ENCODE results near the gene AGFG2. TPM values are rescaled to one million over a fixed set of nuclear protein-coding genes. Genes with fewer than 3 reads are reported as not detected.
A peak's percentile ranks its signal among the peaks of the same experiment; 100 is the strongest.

AGFG2 gene
- total and polyA plus RNA-seq, 2 of the 4 experiments (the other 2 are of a cell fraction), result 3.0 to 10.0 TPM

GRCh38 chr7:100538654-100539435 lies at the start of gene AGFG2 (continued):
- 0 out of 2 replicates have a peak, but pooled peaks have one; percentile 12 for TF ChIP-seq RAD21 (IDR thresholded peaks at IDR 0.05; ENCODE audit: low read length)
- TF ChIP-seq RCOR1 (IDR thresholded peaks at IDR 0.05; ENCODE audit: insufficient replicate concordance, low read length), result no peak
- TF ChIP-seq MAFK (IDR thresholded peaks at IDR 0.05; ENCODE audit: low read depth, low read length), result no peak
- peak; percentile 16; the same call in 1 of the 2 replicates for TF ChIP-seq FOS (IDR thresholded peaks at IDR 0.05; ENCODE audit: low read depth, low read length)

DNA sequence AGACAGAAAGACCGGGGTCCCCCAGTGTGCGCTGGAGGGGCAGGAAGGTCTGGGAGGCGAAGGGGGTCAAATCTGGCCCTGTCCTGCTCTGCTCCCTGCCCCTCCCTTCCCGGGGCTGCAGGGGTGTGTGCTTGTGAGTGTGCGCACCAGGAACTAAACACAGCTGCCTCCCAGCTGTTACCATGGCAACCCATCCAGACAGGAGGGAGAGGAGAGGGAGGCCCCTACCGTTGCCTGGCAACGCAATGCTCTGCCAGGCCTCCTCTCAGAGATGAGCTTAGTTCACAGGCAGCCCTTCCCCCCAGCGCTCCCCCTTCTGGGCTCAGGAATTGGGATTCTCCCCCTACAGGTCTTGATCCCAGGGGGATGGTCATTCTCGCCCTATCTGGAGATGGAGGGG lies 49.2 kb upstream of the AGFG2 start:
- no peaks in the 10 kb centered on the region for H3K36me3 ChIP-seq (ENCODE audit: control insufficient read depth, insufficient read depth, low read length)
- ATAC-seq (ENCODE audit: low read depth) (peak; percentile 95), DNase-seq (peak; percentile 96)
- in situ Hi-C loops (cut with MboI; ENCODE audit: low sequenced_read_pairs) (no loop called here), intact Hi-C loops (cut with micrococcal nuclease) (loop anchor here (5.0 kb wide), 1 partner anchor 57 kb away; no protein-coding TSS in a partner anchor), dilution Hi-C loops (cut with HindIII; ENCODE audit: low sequenced_read_pairs, unreplicated experiment) (no loop called here)
- H3K23ac ChIP-seq (ENCODE audit: low read depth, low read length), result no peak overlapping the region
- H2BK15ac ChIP-seq (ENCODE audit: low read depth, low read length), result no peak overlapping the region
- no peak overlapping the region for H3K27ac ChIP-seq (ENCODE audit: insufficient read depth, low read length)
- H3K14ac ChIP-seq (replicated peaks; ENCODE audit: low read depth, low read length), result no peak overlapping the region
- TF ChIP-seq MAZ (IDR thresholded peaks at IDR 0.05; ENCODE audit: borderline replicate concordance, low read depth, low read length) (peak; percentile 93), RFX5 (IDR thresholded peaks at IDR 0.05; ENCODE audit: low read depth, low read length) (peak; percentile 53; the same call in 1 of the 2 replicates), POLR2A (IDR thresholded peaks at IDR 0.05; ENCODE audit: low read depth, low read length) (no peak), FOS (IDR thresholded peaks at IDR 0.05; ENCODE audit: low read depth, low read length) (no peak), BHLHE40 (IDR thresholded peaks at IDR 0.05; ENCODE audit: low read depth, low read length) (no peak), MXI1 (IDR thresholded peaks at IDR 0.05; ENCODE audit: borderline replicate concordance, low read depth, low read length) (0 out of 2 replicates have a peak, but pooled peaks have one; percentile 29)
- TF ChIP-seq, protein P1, sequence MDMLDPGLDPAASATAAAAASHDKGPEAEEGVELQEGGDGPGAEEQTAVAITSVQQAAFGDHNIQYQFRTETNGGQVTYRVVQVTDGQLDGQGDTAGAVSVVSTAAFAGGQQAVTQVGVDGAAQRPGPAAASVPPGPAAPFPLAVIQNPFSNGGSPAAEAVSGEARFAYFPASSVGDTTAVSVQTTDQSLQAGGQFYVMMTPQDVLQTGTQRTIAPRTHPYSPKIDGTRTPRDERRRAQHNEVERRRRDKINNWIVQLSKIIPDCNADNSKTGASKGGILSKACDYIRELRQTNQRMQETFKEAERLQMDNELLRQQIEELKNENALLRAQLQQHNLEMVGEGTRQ (IDR thresholded peaks at IDR 0.05; ENCODE audit: low read depth, low read length), result no peak
- TF ChIP-seq, protein P2, sequence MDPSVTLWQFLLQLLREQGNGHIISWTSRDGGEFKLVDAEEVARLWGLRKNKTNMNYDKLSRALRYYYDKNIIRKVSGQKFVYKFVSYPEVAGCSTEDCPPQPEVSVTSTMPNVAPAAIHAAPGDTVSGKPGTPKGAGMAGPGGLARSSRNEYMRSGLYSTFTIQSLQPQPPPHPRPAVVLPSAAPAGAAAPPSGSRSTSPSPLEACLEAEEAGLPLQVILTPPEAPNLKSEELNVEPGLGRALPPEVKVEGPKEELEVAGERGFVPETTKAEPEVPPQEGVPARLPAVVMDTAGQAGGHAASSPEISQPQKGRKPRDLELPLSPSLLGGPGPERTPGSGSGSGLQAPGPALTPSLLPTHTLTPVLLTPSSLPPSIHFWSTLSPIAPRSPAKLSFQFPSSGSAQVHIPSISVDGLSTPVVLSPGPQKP (IDR thresholded peaks at IDR 0.05; ENCODE audit: borderline replicate concordance, low read depth, low read length), result no peak
- no peaks in the 10 kb centered on the region; the same call in 1 of the 2 replicates for H3K4me1 ChIP-seq (ENCODE audit: control insufficient read depth, insufficient read depth, low read length)
- H3K18ac ChIP-seq (ENCODE audit: low read depth, low read length), result no peak overlapping the region
- H3K4me3 ChIP-seq (ENCODE audit: insufficient read depth, low read depth, low read length), result no peak overlapping the region
- whole genome bisulfite sequencing, 2 experiments (ENCODE audit: extremely low coverage in 2 of 2, insufficient read length in 1 of 2), result no CpG with 5 or more reads among the region's 9 CpGs
- H3K9me1 ChIP-seq (ENCODE audit: insufficient read depth, low read length), result no peaks in the 10 kb centered on the region
- no peak overlapping the region for H2AK5ac ChIP-seq (ENCODE audit: low read depth, low read length)
- H4K20me1 ChIP-seq (ENCODE audit: insufficient read depth, low read length), result 0 out of 2 replicates have a peak, but pooled peaks cover 3% of the 10 kb centered on the region
- H4K8ac ChIP-seq (ENCODE audit: low read depth in 2 of 2, low read length in 2 of 2), result no peak overlapping the region
- no peaks in the 10 kb centered on the region for H3K79me1 ChIP-seq (ENCODE audit: low read depth in 1 of 2, low read length in 2 of 2)
- no peak overlapping the region for H4K91ac ChIP-seq (ENCODE audit: insufficient read depth, low read depth, low read length)
- BruUV-seq (replicated peaks), result no TSS peak
- no peak overlapping the region for H3K56ac ChIP-seq (ENCODE audit: extremely low read depth, insufficient read depth, low read length)
- CTCF ChIA-PET, result interaction anchor here (0.6 kb wide), 1 partner anchor 52 kb away, joined by 4 read pairs; no protein-coding TSS in a partner anchor
- H4K5ac ChIP-seq (ENCODE audit: low read depth, low read length), result no peak overlapping the region
- no peak overlapping the region for H3K4me2 ChIP-seq (ENCODE audit: low read depth, low read length)
- H2AFZ ChIP-seq (replicated peaks; ENCODE audit: low read length, poor library complexity), result peak overlapping the region; percentile 67
- POLR2A ChIA-PET (ENCODE audit: unreplicated experiment), result no interaction called here
- peaks cover 12% of the 10 kb centered on the region; the same call in 1 of the 2 replicates for H3K27me3 ChIP-seq (ENCODE audit: control insufficient read depth, insufficient read depth, low read length)
- no peak overlapping the region for H2BK120ac ChIP-seq (ENCODE audit: low read depth, low read length)
- no peaks in the 10 kb centered on the region for H3K9me3 ChIP-seq (ENCODE audit: control insufficient read depth, insufficient read depth, low read length)
- H2BK20ac ChIP-seq (ENCODE audit: low read depth, low read length), result no peak overlapping the region
- no peak overlapping the region for H3K9ac ChIP-seq (ENCODE audit: low read depth, low read length)
- H3K4ac ChIP-seq (ENCODE audit: low read depth, low read length), result no peak overlapping the region
- peak overlapping the region; percentile 96 for H2AK9ac ChIP-seq (replicated peaks; ENCODE audit: low read depth, low read length, poor library complexity)
- H2BK5ac ChIP-seq (ENCODE audit: low read depth, low read length, poor library complexity, severe bottlenecking), result no peak overlapping the region
